GM11168 (cell line): Measurements from ENCODE around the gene DNM3.

Experiments
- in situ Hi-C: fragments of 300-500 bp; cut with MboI; formaldehyde crosslinking; loops from one replicate; pipeline ENCODE4 v1.12.0; 2022; ENCODE audit warnings: low sequenced_read_pairs; ENCODE audit not compliant: unreplicated experiment

The DNM3 gene

GRCh38 chr1:171912509-171913175 is 71.3 kb downstream of the DNM3 start:
- in situ Hi-C loops = no loop called here

GRCh38 chr1:171913385-171913784 is 72.1 kb downstream of the DNM3 start:
- in situ Hi-C loops = no loop called here

GRCh38 chr1:171916315-171916771 is 75.0 kb downstream of the DNM3 start:
- in situ Hi-C loops = no loop called here

DNA sequence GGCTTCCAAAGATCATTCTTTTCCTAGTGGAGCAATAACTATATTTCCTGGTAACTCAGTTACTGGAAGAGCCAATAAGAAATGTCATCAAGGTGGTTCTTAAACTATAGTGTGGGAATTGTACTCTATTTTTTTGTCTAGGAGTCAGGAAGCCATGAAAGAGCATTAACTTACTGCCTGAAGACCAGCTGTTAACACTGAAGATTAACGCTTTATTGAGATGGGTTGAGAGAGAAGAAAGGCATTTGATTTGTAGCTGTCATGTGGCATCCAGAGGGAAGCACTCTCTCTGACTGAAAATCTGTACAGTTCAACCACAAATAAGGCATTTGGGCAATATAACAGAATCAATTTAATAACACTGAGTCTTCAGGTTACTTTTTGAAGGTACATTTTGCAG is 76.0 kb downstream of the DNM3 start:
- in situ Hi-C loops = no loop called here

GRCh38 chr1:171919891-171920887 is 78.9 kb downstream of the DNM3 start:
- in situ Hi-C loops = no loop called here

GRCh38 chr1:171922999-171923398 is 81.7 kb downstream of the DNM3 start:
- in situ Hi-C loops = no loop called here

DNA sequence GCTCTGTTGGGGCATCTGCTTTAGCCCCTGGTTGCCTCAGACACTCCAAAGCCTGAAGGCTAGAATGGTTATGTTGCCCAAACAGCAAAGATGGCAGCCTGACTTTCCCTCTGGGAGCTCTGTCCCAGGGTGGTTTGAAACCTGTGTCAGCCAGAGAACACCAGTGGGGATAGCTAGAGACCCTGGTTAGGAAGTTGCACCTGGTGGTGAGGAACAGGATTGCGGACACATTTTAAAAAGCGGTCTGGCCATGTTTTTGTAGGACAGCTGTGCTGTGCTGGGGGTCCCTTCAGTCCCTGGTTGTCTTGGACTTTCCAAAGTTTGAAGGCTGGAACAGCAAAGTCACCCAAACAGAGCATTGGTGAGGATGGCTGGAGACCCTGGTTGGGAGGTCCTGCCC is 87.8 kb downstream of the DNM3 start:
- in situ Hi-C loops = no loop called here

- in situ Hi-C loops = no loop called here
Measured at GRCh38 chr1:171931752-171932151, 90.5 kb downstream of the DNM3 start.

- in situ Hi-C loops = no loop called here
Measured at GRCh38 chr1:171934664-171935063, 93.4 kb downstream of the DNM3 start.

DNA sequence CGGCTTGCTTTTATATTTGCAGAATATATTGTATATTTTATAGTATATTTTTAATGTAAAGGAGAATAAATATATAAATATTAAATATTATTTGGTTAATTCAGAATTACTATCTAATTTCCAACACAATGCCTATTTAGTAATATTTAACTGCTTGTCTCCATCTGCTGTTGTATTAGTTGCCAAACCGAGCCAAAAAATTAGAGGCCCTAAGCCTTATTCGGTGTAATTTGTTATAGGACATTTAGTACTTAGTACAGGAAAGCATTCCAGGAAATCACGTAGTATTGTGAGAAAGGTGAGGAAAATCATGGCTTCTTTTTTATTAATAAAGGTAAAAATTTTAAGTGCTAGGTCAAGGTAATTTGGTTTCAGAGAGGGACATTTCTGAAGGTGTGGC is 93.8 kb downstream of the DNM3 start:
- in situ Hi-C loops = no loop called here

GRCh38 chr1:171935664-171936063 is 94.4 kb downstream of the DNM3 start:
- in situ Hi-C loops = no loop called here

DNA sequence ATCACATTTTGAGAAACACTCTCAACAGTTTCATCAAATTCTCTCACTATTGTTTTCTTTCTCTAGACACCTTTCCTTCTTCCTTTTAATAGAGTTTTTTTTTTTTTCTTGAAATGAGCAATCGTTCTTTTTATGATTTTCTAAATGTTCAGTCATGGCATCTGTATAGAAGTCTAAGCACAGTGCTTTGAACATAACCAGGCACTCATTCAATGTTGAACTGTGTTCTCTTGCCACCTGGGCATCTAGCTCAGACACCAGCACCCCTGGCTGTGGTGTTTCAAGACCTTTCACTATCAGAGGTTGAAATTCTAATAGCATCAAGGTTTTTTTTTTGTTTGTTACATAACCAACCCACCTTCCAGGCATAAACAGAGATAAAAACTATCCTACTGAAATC is 96.6 kb downstream of the DNM3 start:
- in situ Hi-C loops = no loop called here

DNA sequence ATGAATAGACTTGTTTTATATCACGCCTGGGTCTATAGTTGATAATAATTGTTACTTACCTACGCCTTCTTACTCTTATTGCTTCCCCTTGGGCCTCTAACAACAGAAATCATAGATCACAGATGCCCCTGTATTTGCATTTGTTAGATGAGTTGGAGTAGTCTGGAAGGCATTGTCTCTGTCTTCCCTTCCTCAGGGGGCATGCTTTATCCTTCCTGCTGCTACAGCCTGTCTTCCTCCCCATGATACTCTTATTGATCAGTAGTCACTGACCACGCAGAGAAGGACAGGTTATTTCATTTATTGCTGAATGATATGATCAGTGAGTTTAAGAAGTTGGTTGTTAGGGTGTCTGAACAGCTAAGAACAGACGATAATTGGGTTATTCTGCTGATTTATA is 98.4 kb downstream of the DNM3 start:
- in situ Hi-C loops = no loop called here

- in situ Hi-C loops = no loop called here
Measured at GRCh38 chr1:171940368-171940767, 99.1 kb downstream of the DNM3 start.

DNA sequence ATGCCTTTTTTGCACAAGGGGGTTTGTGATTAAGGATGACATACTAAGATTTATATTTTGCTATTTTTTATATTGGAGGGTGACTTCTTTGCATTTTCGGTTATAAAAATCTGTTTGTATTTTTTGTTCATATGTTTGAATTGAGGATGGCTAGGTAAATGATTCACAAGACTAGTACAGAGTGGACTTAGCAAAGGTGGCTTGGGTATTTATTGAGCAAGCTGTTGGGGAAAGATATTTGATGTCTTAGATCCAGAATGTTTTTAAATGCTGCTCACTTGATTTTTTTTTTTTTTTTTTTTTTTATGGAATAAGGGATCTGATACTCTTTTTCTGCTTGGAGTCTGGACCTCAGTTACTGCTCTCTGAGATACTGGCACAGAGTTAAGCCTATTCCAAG is 100.6 kb downstream of the DNM3 start:
- in situ Hi-C loops = no loop called here

GRCh38 chr1:171943973-171944561 is 102.8 kb downstream of the DNM3 start:
- in situ Hi-C loops = no loop called here

DNA sequence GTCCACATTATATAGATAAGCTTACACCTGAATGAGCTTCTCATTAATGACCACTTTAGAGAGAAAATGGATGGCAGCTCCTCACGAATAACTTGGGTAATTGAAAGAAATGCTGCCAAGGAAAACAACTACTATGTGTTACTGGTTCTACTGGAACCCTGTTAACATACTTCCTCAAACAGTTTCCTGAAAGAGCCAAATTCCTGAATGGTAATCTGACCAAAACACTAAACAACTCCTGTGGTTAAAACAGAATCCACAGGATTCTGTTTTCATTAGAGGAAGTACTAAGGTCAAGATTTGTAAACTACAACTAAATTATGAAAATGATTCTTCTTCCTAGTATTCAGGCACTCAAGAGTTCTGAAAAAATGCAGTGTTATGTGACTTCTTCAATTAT is 107.2 kb downstream of the DNM3 start:
- in situ Hi-C loops = no loop called here

DNA sequence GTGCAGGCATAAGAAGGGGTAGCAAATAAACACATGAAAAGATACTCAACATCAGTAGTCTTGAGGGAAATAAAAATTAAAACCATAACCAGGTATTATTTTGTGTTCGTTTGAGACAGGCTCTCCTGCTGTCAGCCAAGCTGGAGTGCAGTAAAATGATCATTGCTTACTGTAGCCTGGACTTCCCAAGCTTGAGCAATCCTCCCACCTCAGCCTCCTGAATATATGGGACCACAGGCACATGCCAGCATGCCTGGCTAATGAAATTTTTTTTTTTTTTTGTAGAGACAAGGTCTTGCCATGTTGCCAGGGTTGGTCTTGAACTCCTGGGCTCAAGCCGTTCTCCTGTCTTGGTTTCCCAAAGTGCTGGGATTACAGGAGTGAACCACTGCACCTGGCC is 108.0 kb downstream of the DNM3 start:
- in situ Hi-C loops = no loop called here

GRCh38 chr1:171953835-171954234 is 112.5 kb downstream of the DNM3 start:
- in situ Hi-C loops = no loop called here

DNA sequence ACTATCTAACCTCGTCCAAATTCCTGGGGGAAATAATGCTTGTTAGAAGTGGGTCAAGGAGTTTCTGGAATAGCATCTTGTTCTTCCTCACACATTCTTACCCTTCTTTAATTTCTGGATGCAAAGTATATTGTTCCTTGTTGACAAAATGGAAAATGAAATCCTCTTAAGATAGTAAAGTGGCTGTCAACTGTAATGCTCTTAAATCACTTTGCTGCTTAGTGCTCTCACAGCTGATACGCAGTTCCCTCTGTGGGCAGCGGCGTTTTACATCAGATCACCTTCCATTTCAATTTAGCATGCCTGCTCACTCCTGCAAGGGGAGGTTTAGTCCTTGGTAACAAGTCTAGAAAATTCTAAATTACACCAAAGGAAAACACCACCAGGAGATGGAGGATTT is 113.1 kb downstream of the DNM3 start:
- in situ Hi-C loops = no loop called here

GRCh38 chr1:171961861-171962260 is 120.6 kb downstream of the DNM3 start:
- in situ Hi-C loops = no loop called here
